ENCODE results near the gene TFDP2.

The TFDP2 gene

GRCh38 chr3:142148792-142149672, at the start of gene TFDP2:
Gene TFDP2, minus strand, starts transcription at chr3:142149544. Its CDS starts 47,795 bp downstream, at chr3:142101749.
- Histone ChIP-seq H3K27ac (ENCODE audit: low read depth, low read length) (peak within 1 kb of the TSS; percentile 83), H3K4me3 (ENCODE audit: low read depth, low read length) (peak within 1 kb of the TSS; percentile 85), H3K9ac (ENCODE audit: low read depth, low read length) (peak within 1 kb of the TSS; percentile 76), H3K9me3 (ENCODE audit: control insufficient read depth, insufficient read depth, low read length) (no peaks in the 10 kb centered on the region), H3K27me3 (ENCODE audit: control insufficient read depth, insufficient read depth, low read length) (0 out of 2 replicates have a peak, but pooled peaks cover 4% of the 10 kb centered on the region), H3K36me3 (ENCODE audit: control insufficient read depth, insufficient read depth, low read length) (no peaks in the 10 kb centered on the region), H3K4me1 (ENCODE audit: control insufficient read depth, insufficient read depth, low read length) (peaks cover 6% of the 10 kb centered on the region; the same call in 1 of the 2 replicates)

- H3K27me3 ChIP-seq (ENCODE audit: control insufficient read depth, insufficient read depth, low read length): no peaks in the 10 kb centered on the region
- no peak overlapping the region for H3K4me3 ChIP-seq (ENCODE audit: low read depth, low read length)
- no peak overlapping the region for H3K9ac ChIP-seq (ENCODE audit: low read depth, low read length)
- H3K4me1 ChIP-seq (ENCODE audit: control insufficient read depth, insufficient read depth, low read length): no peaks in the 10 kb centered on the region
- no peak overlapping the region for H3K27ac ChIP-seq (ENCODE audit: low read depth, low read length)
- peaks cover 13% of the 10 kb centered on the region for H3K36me3 ChIP-seq (ENCODE audit: control insufficient read depth, insufficient read depth, low read length)
- H3K9me3 ChIP-seq (ENCODE audit: control insufficient read depth, insufficient read depth, low read length): no peaks in the 10 kb centered on the region
These were observed 39.5 kb upstream of the TFDP2 start for GRCh38 chr3:142188846-142189245.

- Histone ChIP-seq H3K9ac (ENCODE audit: low read depth, low read length) (no peak overlapping the region), H3K4me3 (ENCODE audit: low read depth, low read length) (no peak overlapping the region), H3K27me3 (ENCODE audit: control insufficient read depth, insufficient read depth, low read length) (no peaks in the 10 kb centered on the region), H3K36me3 (ENCODE audit: control insufficient read depth, insufficient read depth, low read length) (peaks cover 34% of the 10 kb centered on the region), H3K4me1 (ENCODE audit: control insufficient read depth, insufficient read depth, low read length) (no peaks in the 10 kb centered on the region), H3K27ac (ENCODE audit: low read depth, low read length) (no peak overlapping the region), H3K9me3 (ENCODE audit: control insufficient read depth, insufficient read depth, low read length) (no peaks in the 10 kb centered on the region)
These were observed 31.5 kb upstream of the TFDP2 start for GRCh38 chr3:142180761-142181362.

GRCh38 chr3:142175478-142175877, 26.1 kb upstream of the TFDP2 start:
- H3K36me3 ChIP-seq (ENCODE audit: control insufficient read depth, insufficient read depth, low read length): peaks cover 32% of the 10 kb centered on the region
- no peak overlapping the region for H3K9ac ChIP-seq (ENCODE audit: low read depth, low read length)
- H3K4me1 ChIP-seq (ENCODE audit: control insufficient read depth, insufficient read depth, low read length): peaks cover 7% of the 10 kb centered on the region
- no peak overlapping the region for H3K4me3 ChIP-seq (ENCODE audit: low read depth, low read length)
- H3K9me3 ChIP-seq (ENCODE audit: control insufficient read depth, insufficient read depth, low read length): no peaks in the 10 kb centered on the region
- no peak overlapping the region for H3K27ac ChIP-seq (ENCODE audit: low read depth, low read length)
- H3K27me3 ChIP-seq (ENCODE audit: control insufficient read depth, insufficient read depth, low read length): no peaks in the 10 kb centered on the region

GRCh38 chr3:142174559-142174958, 25.2 kb upstream of the TFDP2 start:
- Histone ChIP-seq H3K36me3 (ENCODE audit: control insufficient read depth, insufficient read depth, low read length) (peaks cover 31% of the 10 kb centered on the region), H3K4me3 (ENCODE audit: low read depth, low read length) (no peak overlapping the region)

GRCh38 chr3:142168514-142168913, 19.2 kb upstream of the TFDP2 start:
- Histone ChIP-seq H3K4me3 (ENCODE audit: low read depth, low read length) (peak overlapping the region; percentile 14), H3K27me3 (ENCODE audit: control insufficient read depth, insufficient read depth, low read length) (no peaks in the 10 kb centered on the region), H3K36me3 (ENCODE audit: control insufficient read depth, insufficient read depth, low read length) (peaks cover 3% of the 10 kb centered on the region), H3K9me3 (ENCODE audit: control insufficient read depth, insufficient read depth, low read length) (no peaks in the 10 kb centered on the region), H3K4me1 (ENCODE audit: control insufficient read depth, insufficient read depth, low read length) (peaks cover 48% of the 10 kb centered on the region), H3K27ac (ENCODE audit: low read depth, low read length) (peak overlapping the region; percentile 80), H3K9ac (ENCODE audit: low read depth, low read length) (no peak overlapping the region)

More at GRCh38 chr3:142174559-142174958, 25.2 kb upstream of the TFDP2 start:
- Histone ChIP-seq H3K9ac (ENCODE audit: low read depth, low read length) (no peak overlapping the region), H3K4me1 (ENCODE audit: control insufficient read depth, insufficient read depth, low read length) (peaks cover 15% of the 10 kb centered on the region), H3K27me3 (ENCODE audit: control insufficient read depth, insufficient read depth, low read length) (no peaks in the 10 kb centered on the region), H3K9me3 (ENCODE audit: control insufficient read depth, insufficient read depth, low read length) (no peaks in the 10 kb centered on the region), H3K27ac (ENCODE audit: low read depth, low read length) (no peak overlapping the region)

DNA sequence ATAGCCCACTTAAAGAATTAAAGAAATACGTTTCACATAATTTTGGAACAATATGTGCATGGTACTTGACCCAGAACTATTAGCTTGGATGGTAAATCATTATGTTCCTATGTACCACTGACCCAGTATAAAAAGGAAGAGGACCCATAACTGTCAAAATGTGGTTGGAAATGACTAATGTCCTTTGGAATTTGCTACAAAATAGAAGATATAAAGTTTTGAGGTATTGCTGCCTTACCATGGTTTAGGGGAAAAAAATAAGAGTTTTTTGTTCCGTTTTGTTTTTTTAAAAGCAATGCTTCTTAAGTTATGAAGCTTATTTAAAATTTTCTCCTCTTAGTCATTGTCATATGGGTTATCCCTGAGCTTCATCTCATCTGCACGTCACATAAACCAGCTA, 15.8 kb upstream of the TFDP2 start:
- no peak overlapping the region for H3K27ac ChIP-seq (ENCODE audit: low read depth, low read length)
- peaks cover 38% of the 10 kb centered on the region for H3K4me1 ChIP-seq (ENCODE audit: control insufficient read depth, insufficient read depth, low read length)
- no peak overlapping the region for H3K9ac ChIP-seq (ENCODE audit: low read depth, low read length)
- no peak overlapping the region for H3K4me3 ChIP-seq (ENCODE audit: low read depth, low read length)
- no peaks in the 10 kb centered on the region for H3K9me3 ChIP-seq (ENCODE audit: control insufficient read depth, insufficient read depth, low read length)
- peaks cover 3% of the 10 kb centered on the region for H3K36me3 ChIP-seq (ENCODE audit: control insufficient read depth, insufficient read depth, low read length)
- H3K27me3 ChIP-seq (ENCODE audit: control insufficient read depth, insufficient read depth, low read length): no peaks in the 10 kb centered on the region

DNA sequence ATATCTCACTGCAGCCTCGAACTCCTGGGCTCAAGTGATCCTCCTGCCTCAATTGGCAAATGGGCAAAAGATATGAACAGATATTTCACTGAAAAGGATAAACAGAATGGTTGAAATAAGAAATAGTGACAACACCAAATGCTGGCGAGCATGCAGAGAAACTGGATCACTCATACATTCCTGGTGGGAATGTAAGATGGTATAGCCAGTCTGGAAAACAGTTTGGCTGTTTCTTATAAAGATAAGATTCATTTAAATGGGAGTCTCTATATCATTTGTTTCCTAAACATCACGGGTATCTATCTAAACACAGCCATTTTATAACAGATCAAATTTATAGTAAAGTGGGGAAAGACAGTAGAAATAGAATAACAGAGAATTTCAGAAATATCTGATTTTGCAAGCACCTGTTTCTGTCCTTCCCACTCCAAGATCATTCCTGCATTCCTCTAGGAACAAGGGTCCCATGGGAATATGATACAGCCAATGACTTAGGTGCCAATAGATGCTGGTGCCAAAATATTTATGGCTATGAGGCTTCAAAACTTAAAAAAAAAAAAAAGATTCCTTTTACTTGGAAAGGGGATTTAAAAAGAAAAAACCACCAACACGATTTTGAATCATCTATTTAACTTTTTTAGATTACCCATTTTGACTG, 9.9 kb upstream of the TFDP2 start:
- Histone ChIP-seq H3K4me3 (ENCODE audit: low read depth, low read length) (no peak overlapping the region), H3K9me3 (ENCODE audit: control insufficient read depth, insufficient read depth, low read length) (no peaks in the 10 kb centered on the region), H3K9ac (ENCODE audit: low read depth, low read length) (no peak overlapping the region), H3K27me3 (ENCODE audit: control insufficient read depth, insufficient read depth, low read length) (no peaks in the 10 kb centered on the region), H3K27ac (ENCODE audit: low read depth, low read length) (no peak overlapping the region), H3K36me3 (ENCODE audit: control insufficient read depth, insufficient read depth, low read length) (no peaks in the 10 kb centered on the region), H3K4me1 (ENCODE audit: control insufficient read depth, insufficient read depth, low read length) (peaks cover under 1% of the 10 kb centered on the region; the same call in 1 of the 2 replicates)

GRCh38 chr3:142154186-142154585, 4.8 kb upstream of the TFDP2 start:
- Histone ChIP-seq H3K27ac (ENCODE audit: low read depth, low read length) (no peak overlapping the region), H3K27me3 (ENCODE audit: control insufficient read depth, insufficient read depth, low read length) (no peaks in the 10 kb centered on the region), H3K9me3 (ENCODE audit: control insufficient read depth, insufficient read depth, low read length) (no peaks in the 10 kb centered on the region), H3K4me1 (ENCODE audit: control insufficient read depth, insufficient read depth, low read length) (no peaks in the 10 kb centered on the region), H3K4me3 (ENCODE audit: low read depth, low read length) (no peak overlapping the region), H3K36me3 (ENCODE audit: control insufficient read depth, insufficient read depth, low read length) (no peaks in the 10 kb centered on the region), H3K9ac (ENCODE audit: low read depth, low read length) (no peak overlapping the region)

DNA sequence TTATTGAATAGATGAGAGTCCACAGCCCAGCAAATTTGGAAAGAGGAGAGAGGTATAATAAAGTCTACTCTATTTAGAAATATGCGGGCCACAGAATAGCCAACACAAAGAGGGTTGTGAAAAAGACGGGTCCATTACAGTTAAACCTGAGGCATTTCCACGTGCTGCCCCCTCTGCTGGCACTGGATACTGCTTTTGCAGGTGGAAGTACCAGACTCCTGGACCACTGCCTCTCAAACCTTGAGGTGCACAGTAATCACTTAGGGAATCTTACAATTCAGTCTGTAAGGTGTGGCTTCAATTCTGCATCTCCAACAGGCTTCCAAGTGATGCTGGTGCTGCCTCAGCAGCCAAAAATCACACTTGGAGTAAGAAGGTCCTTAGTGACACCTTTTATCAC, 3.0 kb upstream of the TFDP2 start:
- Histone ChIP-seq H3K9ac (ENCODE audit: low read depth, low read length) (no peak overlapping the region), H3K4me1 (ENCODE audit: control insufficient read depth, insufficient read depth, low read length) (peaks cover 6% of the 10 kb centered on the region; the same call in 1 of the 2 replicates), H3K27me3 (ENCODE audit: control insufficient read depth, insufficient read depth, low read length) (0 out of 2 replicates have a peak, but pooled peaks cover 4% of the 10 kb centered on the region), H3K4me3 (ENCODE audit: low read depth, low read length) (no peak overlapping the region), H3K27ac (ENCODE audit: low read depth, low read length) (no peak overlapping the region), H3K36me3 (ENCODE audit: control insufficient read depth, insufficient read depth, low read length) (no peaks in the 10 kb centered on the region), H3K9me3 (ENCODE audit: control insufficient read depth, insufficient read depth, low read length) (no peaks in the 10 kb centered on the region)

All from HUES48 (cell line).